HepG2 (cell line): ENCODE results near the gene GAL3ST3. TPM values are rescaled to one million over a fixed set of nuclear protein-coding genes. Genes with fewer than 3 reads are reported as not detected.

ENCODE experiments used
- ATAC-seq: fragments of 200-7000 bp; cut with Tn5 transposase; 3 replicates; pipeline ENCODE4 v1.9.1; 2020; ENCODE audit warnings: mild to moderate bottlenecking, moderate library complexity
- BruUV-seq: library from RNA; stranded (reverse); fragments of 400-500 nt; replicated peaks from 2 replicates; lab custom pipeline; 2021; lab: Mats Ljungman, UMichigan
- CTCF ChIA-PET: fragments of 300-600 bp; formaldehyde crosslinking; extraction: SDS; loops from one replicate; lab custom pipeline; 2021; ENCODE audit warnings: low total read pairs, inconsistent platforms, low intra/inter-chr PET ratio; lab: Yijun Ruan, JAX
- POLR2A ChIA-PET: fragments of 350-600 bp; sonication (Branson Sonifier 250); formaldehyde crosslinking; loops from one replicate; lab custom pipeline; 2020; ENCODE audit warnings: antibody characterized with exemption, inconsistent platforms; lab: Yijun Ruan, JAX
- DNase-seq: peaks from one replicate; pipeline ENCODE4 v3.0.0-alpha.2; 2015; ENCODE audit warnings: low spot score
- FAIRE-seq: peaks from 3 replicates; lab custom pipeline; 2011; peaks lifted over from hg19 to GRCh38; lab: Jason Lieb, UNC
- H2AFZ ChIP-seq: one replicate; pipeline ENCODE4 v1.6.1; 2011; ENCODE audit warnings: low read length, inconsistent platforms
- H3K27ac ChIP-seq: fragments of 300-600 bp; 3 replicates; pipeline ENCODE4 v1.8.0; 2011; ENCODE audit warnings: mixed run types, mild to moderate bottlenecking, mixed read lengths, low read length, inconsistent platforms; ENCODE audit not compliant: insufficient read depth; ENCODE audit errors: extremely low read length
- H3K27me3 ChIP-seq, 2 experiments: fragments of 200-600 bp in 1 of 2; 2 replicates in 1 of 2; 3 replicates in 1 of 2; pipeline versions ENCODE4 v1.6.0 to v1.8.0; 2011; ENCODE audit warnings: low read length in 2 of 2, mild to moderate bottlenecking in 2 of 2, moderate library complexity in 2 of 2, inconsistent platforms in 1 of 2; ENCODE audit not compliant: insufficient read depth in 2 of 2, control insufficient read depth in 1 of 2
- H3K36me3 ChIP-seq, 2 experiments: fragments of 200-600 bp in 1 of 2; replicated peaks in 1 of 2; 2 replicates in 1 of 2; 3 replicates in 1 of 2; pipeline versions ENCODE4 v1.5.1 to v1.8.0; 2011; ENCODE audit warnings: low read length in 2 of 2, inconsistent platforms in 1 of 2; ENCODE audit not compliant: insufficient read depth in 2 of 2, control insufficient read depth in 1 of 2
- H3K4me1 ChIP-seq: 2 replicates; pipeline ENCODE4 v1.5.1; 2012; ENCODE audit warnings: low read length, inconsistent platforms; ENCODE audit not compliant: insufficient read depth
- H3K4me2 ChIP-seq: 2 replicates; pipeline ENCODE4 v1.6.0; 2011; ENCODE audit warnings: low read depth, low read length, inconsistent platforms
- H3K4me3 ChIP-seq, 3 experiments: fragments of 200-600 bp in 1 of 3; sonication (generic), shearing (Covaris generic) in 1 of 3; replicated peaks in 1 of 3; 2 replicates each; pipeline ENCODE4 v1.5.1; 2011 to 2016; ENCODE audit warnings: low read length in 3 of 3, inconsistent platforms in 2 of 3, low read depth in 2 of 3, mild to moderate bottlenecking in 2 of 3, control low read depth in 1 of 3, mixed read lengths in 1 of 3; ENCODE audit not compliant: insufficient read depth in 1 of 3
- H3K79me2 ChIP-seq: one replicate; pipeline ENCODE4 v1.6.1; 2011; ENCODE audit warnings: low read length, inconsistent platforms; ENCODE audit not compliant: insufficient read depth
- H3K9ac ChIP-seq: 2 replicates; pipeline ENCODE4 v1.6.0; 2011; ENCODE audit warnings: mild to moderate bottlenecking, low read depth, low read length, inconsistent platforms; ENCODE audit not compliant: insufficient read depth
- H3K9me3 ChIP-seq: 2 replicates; pipeline ENCODE4 v1.5.1; 2012; ENCODE audit warnings: mild to moderate bottlenecking, low read length
- H4K20me1 ChIP-seq: 2 replicates; pipeline ENCODE4 v1.6.0; 2011; ENCODE audit warnings: inconsistent platforms, mild to moderate bottlenecking, low read length, moderate library complexity; ENCODE audit not compliant: insufficient read depth
- ATF7-NPFF ChIP-seq: sonication (generic); formaldehyde crosslinking; IDR thresholded peaks from 2 replicates; pipeline ENCODE4 v1.8.1; 2023; ENCODE audit warnings: mild to moderate bottlenecking, low read depth, missing genetic modification reagents, moderate library complexity
- CERS6 ChIP-seq: sonication (generic); formaldehyde crosslinking; IDR thresholded peaks from 2 replicates; pipeline ENCODE4 v1.5.0; 2020; ENCODE audit warnings: missing genetic modification reagents
- EHMT2 ChIP-seq: fragments of 200-600 bp; sonication (generic); IDR thresholded peaks from 2 replicates; pipeline ENCODE4 v1.7.0; 2017; ENCODE audit warnings: antibody characterized with exemption, low read depth, low read length, borderline replicate concordance
- HNF1A ChIP-seq, 2 experiments: sonication (generic) in 1 of 2; formaldehyde crosslinking in 1 of 2; IDR thresholded peaks; 2 replicates each; pipeline versions ENCODE4 v1.4.0 to v1.6.1; 2016 to 2020; ENCODE audit warnings: borderline replicate concordance in 1 of 2, low read depth in 1 of 2, mild to moderate bottlenecking in 1 of 2, missing genetic modification reagents in 1 of 2
- HOXA5 ChIP-seq: sonication (generic); formaldehyde crosslinking; IDR thresholded peaks from 2 replicates; pipeline ENCODE4 v1.4.0; 2020; ENCODE audit warnings: missing genetic modification reagents
- JUND ChIP-seq: sonication (generic); formaldehyde crosslinking; IDR thresholded peaks from 2 replicates; pipeline ENCODE4 v1.8.0; 2022; ENCODE audit warnings: mild to moderate bottlenecking, missing genetic modification reagents
- MED1 ChIP-seq: sonication (generic); formaldehyde crosslinking; IDR thresholded peaks from 2 replicates; pipeline ENCODE4 v1.4.0; 2020; ENCODE audit warnings: missing genetic modification reagents
- MXI1 ChIP-seq: IDR thresholded peaks from 3 replicates; pipeline ENCODE4 v1.6.1; 2012; ENCODE audit warnings: low read depth, low read length, inconsistent platforms, borderline replicate concordance
- PAX8 ChIP-seq: sonication (generic); formaldehyde crosslinking; IDR thresholded peaks from 2 replicates; pipeline ENCODE4 v1.8.0; 2022; ENCODE audit warnings: mild to moderate bottlenecking, missing genetic modification reagents, borderline replicate concordance
- PHF21A ChIP-seq: sonication (generic); formaldehyde crosslinking; IDR thresholded peaks from 2 replicates; pipeline ENCODE4 v1.5.0; 2020; ENCODE audit warnings: mild to moderate bottlenecking, missing genetic modification reagents
- SATB2 ChIP-seq: sonication (generic); formaldehyde crosslinking; IDR thresholded peaks from 2 replicates; pipeline ENCODE4 v1.5.0; 2020; ENCODE audit warnings: missing genetic modification reagents
- ZNF263 ChIP-seq: sonication (generic); formaldehyde crosslinking; IDR thresholded peaks from 2 replicates; pipeline ENCODE4 v1.4.0; 2020; ENCODE audit warnings: missing genetic modification reagents
- ZNF749 ChIP-seq: sonication (generic); formaldehyde crosslinking; IDR thresholded peaks from 2 replicates; pipeline ENCODE4 v1.8.0; 2022; ENCODE audit warnings: mild to moderate bottlenecking, missing genetic modification reagents, moderate library complexity, borderline replicate concordance
- WGBS: methylation state at CpG from one replicate; pipeline ENCODE4 v1.1.6; 2017; ENCODE audit warnings: low lambda C conversion rate; 5-methylcytosine and 5-hydroxymethylcytosine counted together
- in situ Hi-C: cut with HindIII; loops from 2 replicates; pipeline ENCODE4 v1.10.0; 2017; ENCODE audit warnings: low pct_unique_long_range_greater_than_20kb; ENCODE audit not compliant: extremely low pct_ligation_motif_present
- intact Hi-C: fragments of 100-400 bp; cut with micrococcal nuclease; formaldehyde crosslinking; loops from one replicate; pipeline ENCODE4 v1.10.0; 2022; ENCODE audit not compliant: unreplicated experiment
- polyA plus RNA-seq, 8 experiments: library from polyadenylated mRNA; depleted of rRNA in 3 of 8; stranded (reverse) in 7 of 8; unstranded in 1 of 8; fragments of >200 nt; fragmentation: Illumina TruSeq in 4 of 8; extraction: Trizol in 4 of 8; gene quantifications; 2 replicates each; pipeline versions ENCODE4 v1.2.1 to v1.2.3, GENCODE V29; 2011 to 2016; ENCODE audit warnings: low read depth in 4 of 8, missing spikeins in 1 of 8, mixed read lengths in 1 of 8; ENCODE audit not compliant: insufficient read depth in 1 of 8
- total RNA-seq, 5 experiments: library from RNA; depleted of rRNA; stranded (reverse); fragments of >200 nt; fragmentation: Illumina TruSeq; extraction: Trizol; gene quantifications; 2 replicates each; pipeline ENCODE4 v1.2.3, GENCODE V29; 2016; ENCODE audit warnings: low read depth in 1 of 5

The GAL3ST3 gene
- total and polyA plus RNA-seq, 2 of the 13 experiments (the other 11 are each of a cell fraction or from before 2014, with no cell fraction given): not detected

- no peak overlapping the region for H3K9ac ChIP-seq
- intact Hi-C loops (no loop called here), in situ Hi-C loops (no loop called here)
- no peak overlapping the region for H2AFZ ChIP-seq
- H3K9me3 ChIP-seq: no peaks in the 10 kb centered on the region
- H3K4me1 ChIP-seq: no peaks in the 10 kb centered on the region; the same call in 1 of the 2 replicates
- H3K36me3 ChIP-seq: no peaks in the 10 kb centered on the region
- POLR2A ChIA-PET: no interaction called here
- no peak overlapping the region for H3K4me2 ChIP-seq
- 28% methylated on average over 3 of the region's 7 CpGs for WGBS
- H3K79me2 ChIP-seq: no peaks in the 10 kb centered on the region
- ATAC-seq (no peak), FAIRE-seq (no peak), DNase-seq (no peak)
- CTCF ChIA-PET: no interaction called here
- no peak overlapping the region for H3K4me3 ChIP-seq
- H4K20me1 ChIP-seq: no peaks in the 10 kb centered on the region
- no TSS peak for BruUV-seq
- H3K27ac ChIP-seq: no peak overlapping the region
- TF ChIP-seq ZNF263 (CRISPR knock-in tag) (peak; percentile 95), SATB2 (CRISPR knock-in tag) (no peak), MED1 (CRISPR knock-in tag) (no peak), ATF7-NPFF (CRISPR knock-in tag) (no peak), PHF21A (CRISPR knock-in tag) (no peak)
- peaks cover 9 to 45% of the 10 kb centered on the region in 2 experiments; a peak in 4 of 5 replicates for H3K27me3 ChIP-seq
Measured at GRCh38 chr11:66013762-66014100, 35.2 kb downstream of the GAL3ST3 start.

- Histone ChIP-seq H3K27ac (no peak overlapping the region), H3K9me3 (no peaks in the 10 kb centered on the region), H3K4me2 (no peak overlapping the region), H3K36me3 (no peaks in the 10 kb centered on the region), H4K20me1 (no peaks in the 10 kb centered on the region), H3K4me3 (no peak overlapping the region), H3K4me1 (no peaks in the 10 kb centered on the region; the same call in 1 of the 2 replicates), H2AFZ (no peak overlapping the region), H3K79me2 (no peaks in the 10 kb centered on the region), H3K9ac (no peak overlapping the region), H3K27me3 (peaks cover 9 to 45% of the 10 kb centered on the region in 2 experiments; a peak in 4 of 5 replicates)
- ATAC-seq: no peak
- WGBS: 35% methylated on average over 11 of the region's 12 CpGs
- intact Hi-C loops: no loop called here
- ChIA-PET POLR2A (no interaction called here), CTCF (no interaction called here)
- no TSS peak for BruUV-seq
- no peak for FAIRE-seq
- in situ Hi-C loops: no loop called here
- no peak for DNase-seq
- TF ChIP-seq HOXA5 (no peak), HNF1A (IDR thresholded peaks at IDR 0.05; ENCODE audit: low read depth) (no peak), HNF1A (CRISPR knock-in tag; IDR thresholded peaks at IDR 0.05; ENCODE audit: borderline replicate concordance) (no peak), PAX8 (no peak), EHMT2 (no peak), JUND (no peak), ZNF749 (CRISPR knock-in tag) (no peak), MXI1 (no peak), CERS6 (CRISPR knock-in tag) (no peak)
Measured at GRCh38 chr11:66012946-66013761, 35.8 kb downstream of the GAL3ST3 start.
